Epithelial cell of esophagus (primary cell): Measurements from ENCODE around the gene CEP350.
"Not testable (repeated sequence)": the region's sequence is repeated elsewhere in the genome, so short reads cannot be mapped to it uniquely, and the experiment has no call there.

ENCODE experiments used
- DNase-seq: peaks from one replicate; pipeline ENCODE4 v3.0.0; 2010; ENCODE audit warnings: low read depth
- H3K4me3 ChIP-seq: 2 replicates; pipeline ENCODE4 v1.5.1; 2011; ENCODE audit warnings: mild to moderate bottlenecking, low read length, control low read depth
- TF ChIP-seq, protein P1 (sequence below): IDR thresholded peaks from 2 replicates; pipeline ENCODE4 v1.5.1; 2011; ENCODE audit warnings: low read depth, mild to moderate bottlenecking, low read length, control low read depth, inconsistent platforms; ENCODE audit not compliant: insufficient read depth; ENCODE audit errors: missing control alignments

Gene CEP350

DNA sequence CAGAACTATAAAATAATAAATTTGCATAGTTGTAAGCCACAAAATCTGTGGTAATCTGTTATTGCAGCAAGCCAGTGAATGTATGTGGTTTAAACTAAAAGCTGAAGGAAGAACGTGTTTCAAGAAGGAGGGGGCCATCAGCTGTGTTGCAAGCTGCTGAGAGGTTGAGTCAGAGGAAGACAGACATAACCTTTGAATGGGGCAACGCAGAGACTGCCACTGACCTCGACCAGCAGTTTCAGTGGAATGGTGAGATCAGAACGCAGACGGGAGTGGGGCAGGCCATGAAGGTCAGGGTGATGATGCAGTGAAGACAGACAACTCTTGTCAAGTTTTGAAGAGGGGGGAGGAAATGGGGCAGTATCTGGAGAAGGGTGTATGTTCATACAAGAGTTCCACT lies 176.9 kb downstream of the CEP350 start:
- no peak overlapping the region for H3K4me3 ChIP-seq
- TF ChIP-seq, protein P1, sequence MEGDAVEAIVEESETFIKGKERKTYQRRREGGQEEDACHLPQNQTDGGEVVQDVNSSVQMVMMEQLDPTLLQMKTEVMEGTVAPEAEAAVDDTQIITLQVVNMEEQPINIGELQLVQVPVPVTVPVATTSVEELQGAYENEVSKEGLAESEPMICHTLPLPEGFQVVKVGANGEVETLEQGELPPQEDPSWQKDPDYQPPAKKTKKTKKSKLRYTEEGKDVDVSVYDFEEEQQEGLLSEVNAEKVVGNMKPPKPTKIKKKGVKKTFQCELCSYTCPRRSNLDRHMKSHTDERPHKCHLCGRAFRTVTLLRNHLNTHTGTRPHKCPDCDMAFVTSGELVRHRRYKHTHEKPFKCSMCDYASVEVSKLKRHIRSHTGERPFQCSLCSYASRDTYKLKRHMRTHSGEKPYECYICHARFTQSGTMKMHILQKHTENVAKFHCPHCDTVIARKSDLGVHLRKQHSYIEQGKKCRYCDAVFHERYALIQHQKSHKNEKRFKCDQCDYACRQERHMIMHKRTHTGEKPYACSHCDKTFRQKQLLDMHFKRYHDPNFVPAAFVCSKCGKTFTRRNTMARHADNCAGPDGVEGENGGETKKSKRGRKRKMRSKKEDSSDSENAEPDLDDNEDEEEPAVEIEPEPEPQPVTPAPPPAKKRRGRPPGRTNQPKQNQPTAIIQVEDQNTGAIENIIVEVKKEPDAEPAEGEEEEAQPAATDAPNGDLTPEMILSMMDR = no peak
- DNase-seq = peak; percentile 85

DNA sequence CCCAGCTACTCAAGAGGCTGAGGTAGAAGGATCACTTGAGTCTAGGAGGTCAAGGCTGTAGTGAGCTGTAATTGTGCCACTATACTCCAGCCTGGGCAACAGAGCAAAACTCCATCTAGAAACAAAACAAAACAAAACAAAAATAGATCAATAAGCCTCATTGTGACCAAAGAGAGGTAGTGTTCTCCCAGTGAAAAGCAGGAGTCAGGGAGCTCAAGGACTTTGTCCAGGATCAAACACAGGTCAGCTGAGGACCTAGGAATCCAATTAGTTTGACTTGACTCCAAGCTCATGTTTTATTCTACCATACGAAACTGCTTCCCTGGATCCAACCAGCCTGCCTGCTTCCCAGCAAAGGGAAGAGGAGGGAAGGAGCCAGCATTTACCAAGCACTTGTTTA lies 178.6 kb downstream of the CEP350 start:
- DNase-seq = no peak
- no peak overlapping the region for H3K4me3 ChIP-seq
- TF ChIP-seq, protein P1 = no peak

DNA sequence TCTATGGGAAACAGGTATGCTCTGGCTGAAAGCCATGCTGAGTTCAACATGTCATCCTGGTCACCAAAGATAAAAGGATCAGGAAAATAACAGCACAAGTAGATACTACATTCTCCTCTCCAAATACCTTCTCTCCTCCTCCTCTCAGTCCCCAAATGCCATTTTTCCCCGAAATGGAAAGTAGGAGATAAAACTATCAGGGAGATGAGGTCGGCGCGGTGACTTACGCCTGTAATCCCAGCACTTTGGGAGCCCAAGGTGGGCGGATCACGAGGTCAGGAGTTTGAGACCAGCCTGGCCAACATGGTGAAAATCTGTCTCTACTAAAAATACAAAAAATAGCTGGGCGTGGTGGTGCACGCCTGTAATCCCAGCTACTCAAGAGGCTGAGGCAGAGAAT lies 179.1 kb downstream of the CEP350 start:
- not testable (repeated sequence) for DNase-seq, H3K4me3 ChIP-seq

DNA sequence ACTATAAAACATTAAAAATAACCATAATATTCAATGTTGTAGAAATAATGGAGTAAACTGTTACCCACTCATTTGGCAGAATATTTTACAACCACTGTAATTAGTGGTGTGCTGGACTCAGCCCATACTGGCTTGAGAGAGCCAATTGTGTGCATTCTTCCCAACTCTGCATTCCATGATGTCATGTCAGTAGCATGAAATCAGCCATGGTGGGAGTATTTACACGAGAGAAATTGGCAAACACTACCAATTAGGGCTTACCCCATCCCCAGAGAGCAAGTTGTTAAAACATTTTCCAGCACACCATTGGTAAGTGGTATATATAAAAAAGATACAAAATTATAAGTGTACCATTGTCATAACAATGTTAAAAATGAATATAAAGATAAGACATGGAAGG lies 180.9 kb downstream of the CEP350 start:
- no peak for DNase-seq
- H3K4me3 ChIP-seq = no peak overlapping the region
- TF ChIP-seq, protein P1 = no peak

DNA sequence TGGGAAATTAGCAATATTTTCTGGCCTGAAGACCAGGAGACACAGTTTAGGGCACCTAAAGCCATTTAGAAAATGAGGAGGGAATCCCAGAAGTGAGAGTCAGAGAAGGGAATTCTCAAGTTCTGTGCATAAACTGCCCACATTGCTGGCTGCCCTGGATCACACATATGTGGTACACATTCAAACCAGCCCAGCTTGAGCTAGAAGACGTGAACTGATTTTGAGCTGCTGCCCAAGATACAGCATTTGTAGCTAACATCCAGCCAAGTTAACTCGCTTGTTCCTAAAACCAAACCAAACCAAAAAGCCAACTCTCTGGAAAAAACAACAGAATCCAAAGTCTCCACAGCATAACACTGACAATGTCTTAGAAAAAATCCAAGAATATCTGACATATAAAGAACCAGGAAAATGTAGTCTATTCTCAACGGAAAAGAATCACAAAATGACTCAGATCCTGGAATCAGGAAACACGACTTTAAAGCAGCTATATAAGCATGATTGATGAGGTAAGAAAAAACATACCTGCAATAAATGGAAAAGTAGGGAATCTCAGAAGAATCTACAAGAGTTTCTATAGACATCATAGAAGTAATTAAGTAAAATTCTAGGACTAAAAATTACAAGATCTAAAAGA lies 181.8 kb downstream of the CEP350 start:
- TF ChIP-seq, protein P1 = no peak
- no peak overlapping the region for H3K4me3 ChIP-seq
- peak; percentile 67 for DNase-seq

DNA sequence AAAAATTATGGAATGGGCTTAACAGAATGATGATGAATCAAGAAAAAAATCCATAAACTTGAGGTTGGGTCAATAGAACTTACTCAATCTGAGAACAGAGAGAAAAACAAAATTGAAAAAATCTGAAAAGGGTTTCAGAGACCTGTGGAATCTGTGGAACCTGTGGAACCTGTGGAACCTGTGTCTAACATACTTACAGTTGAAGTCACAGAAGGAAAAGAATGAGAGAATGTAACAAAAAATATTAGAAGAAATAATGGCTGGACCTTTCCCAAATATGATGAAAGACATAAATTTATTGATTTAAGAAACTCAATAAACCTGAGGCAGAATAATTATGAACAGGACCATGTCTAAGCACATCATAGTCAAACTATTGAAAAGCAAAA lies 182.4 kb downstream of the CEP350 start:
- DNase-seq = no peak
- TF ChIP-seq, protein P1 = no peak
- no peak overlapping the region for H3K4me3 ChIP-seq

DNA sequence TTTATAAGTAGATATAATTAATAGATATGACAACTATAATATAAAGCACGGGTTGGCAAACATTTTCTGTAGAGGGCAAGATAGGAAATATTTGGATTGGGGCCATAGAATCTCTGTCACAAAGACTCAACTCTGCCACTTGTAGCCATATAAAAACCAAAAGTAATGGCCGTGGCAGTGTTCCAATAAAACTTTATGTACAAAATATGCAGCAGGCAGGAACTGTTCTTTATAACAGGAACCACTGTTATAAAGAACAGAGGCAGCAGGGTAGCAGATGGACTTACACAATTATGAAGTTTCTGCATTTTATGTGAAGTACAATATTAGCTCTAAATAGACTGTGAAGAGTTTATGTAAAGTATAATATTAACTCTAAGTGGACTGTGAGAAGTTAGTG lies 183.2 kb downstream of the CEP350 start:
- no peak for DNase-seq
- no peak overlapping the region for H3K4me3 ChIP-seq
- TF ChIP-seq, protein P1 = no peak
